Brain microvascular endothelial cell (primary cell): ENCODE measurements around the gene PPP1R3G.

Source experiments
- DNase-seq: peaks from one replicate; pipeline ENCODE4 v3.0.0-alpha.2; 2020
- H3K27ac ChIP-seq: fragments of 250-450 bp; sonication (Bioruptor Pico); 2 replicates; pipeline ENCODE4 v1.5.1; 2020; ENCODE audit warnings: mild to moderate bottlenecking, moderate library complexity
- H3K27me3 ChIP-seq: fragments of 250-450 bp; sonication (Bioruptor Pico); replicated peaks from 2 replicates; pipeline ENCODE4 v1.5.1; 2020; ENCODE audit warnings: mild to moderate bottlenecking
- H3K36me3 ChIP-seq: fragments of 250-450 bp; sonication (Bioruptor Pico); replicated peaks from 2 replicates; pipeline ENCODE4 v1.5.1; 2020; ENCODE audit warnings: mild to moderate bottlenecking
- H3K4me3 ChIP-seq: 2 replicates; pipeline ENCODE4 v1.5.1; 2011; ENCODE audit warnings: low read depth, mild to moderate bottlenecking, control low read depth, low read length, moderate library complexity
- in situ Hi-C: cut with HindIII; loops from 2 replicates; pipeline ENCODE4 v1.10.0; 2017; ENCODE audit warnings: low sequenced_read_pairs, low pct_ligation_motif_present
- TF ChIP-seq, protein P1 (sequence below): IDR thresholded peaks from 2 replicates; pipeline ENCODE4 v1.5.1; 2011; ENCODE audit warnings: low read depth, mild to moderate bottlenecking, moderate library complexity, low read length, control low read depth, inconsistent platforms; ENCODE audit errors: missing control alignments

The PPP1R3G gene

DNA sequence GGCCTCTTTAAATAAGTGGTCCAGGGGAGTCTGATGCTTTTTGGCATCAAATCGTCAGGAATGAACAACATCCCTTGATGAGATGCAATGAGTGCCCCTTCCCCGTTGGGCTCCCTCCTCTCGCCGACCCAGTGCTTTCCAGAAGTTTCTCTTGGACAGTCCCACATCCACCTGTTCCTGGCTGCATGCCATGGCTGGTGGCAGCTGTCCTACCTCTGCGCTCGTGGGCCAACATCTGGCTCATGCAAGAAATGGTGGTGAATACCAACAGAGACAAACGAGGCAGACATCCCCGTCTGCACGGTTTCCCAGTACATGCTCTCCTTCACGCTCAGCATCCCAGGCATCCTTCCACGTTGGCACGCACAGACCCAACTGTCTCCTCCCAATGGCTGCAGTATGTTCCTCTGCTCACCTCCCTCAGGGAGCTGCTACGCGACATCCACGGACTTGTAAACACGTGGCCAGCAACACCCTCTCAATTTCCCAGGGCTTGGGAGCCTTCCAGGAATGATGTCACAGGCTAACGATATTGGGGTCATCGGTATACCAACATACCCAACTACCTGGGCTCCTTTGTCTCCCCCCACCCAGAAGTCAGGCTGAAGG lies 37.5 kb downstream of the PPP1R3G start:
- no peak for DNase-seq
- H3K4me3 ChIP-seq, result no peak overlapping the region
- in situ Hi-C loops, result no loop called here
- no peaks in the 10 kb centered on the region for H3K36me3 ChIP-seq
- no peak overlapping the region for H3K27ac ChIP-seq
- H3K27me3 ChIP-seq, result no peaks in the 10 kb centered on the region
- TF ChIP-seq, protein P1, sequence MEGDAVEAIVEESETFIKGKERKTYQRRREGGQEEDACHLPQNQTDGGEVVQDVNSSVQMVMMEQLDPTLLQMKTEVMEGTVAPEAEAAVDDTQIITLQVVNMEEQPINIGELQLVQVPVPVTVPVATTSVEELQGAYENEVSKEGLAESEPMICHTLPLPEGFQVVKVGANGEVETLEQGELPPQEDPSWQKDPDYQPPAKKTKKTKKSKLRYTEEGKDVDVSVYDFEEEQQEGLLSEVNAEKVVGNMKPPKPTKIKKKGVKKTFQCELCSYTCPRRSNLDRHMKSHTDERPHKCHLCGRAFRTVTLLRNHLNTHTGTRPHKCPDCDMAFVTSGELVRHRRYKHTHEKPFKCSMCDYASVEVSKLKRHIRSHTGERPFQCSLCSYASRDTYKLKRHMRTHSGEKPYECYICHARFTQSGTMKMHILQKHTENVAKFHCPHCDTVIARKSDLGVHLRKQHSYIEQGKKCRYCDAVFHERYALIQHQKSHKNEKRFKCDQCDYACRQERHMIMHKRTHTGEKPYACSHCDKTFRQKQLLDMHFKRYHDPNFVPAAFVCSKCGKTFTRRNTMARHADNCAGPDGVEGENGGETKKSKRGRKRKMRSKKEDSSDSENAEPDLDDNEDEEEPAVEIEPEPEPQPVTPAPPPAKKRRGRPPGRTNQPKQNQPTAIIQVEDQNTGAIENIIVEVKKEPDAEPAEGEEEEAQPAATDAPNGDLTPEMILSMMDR, result no peak

DNA sequence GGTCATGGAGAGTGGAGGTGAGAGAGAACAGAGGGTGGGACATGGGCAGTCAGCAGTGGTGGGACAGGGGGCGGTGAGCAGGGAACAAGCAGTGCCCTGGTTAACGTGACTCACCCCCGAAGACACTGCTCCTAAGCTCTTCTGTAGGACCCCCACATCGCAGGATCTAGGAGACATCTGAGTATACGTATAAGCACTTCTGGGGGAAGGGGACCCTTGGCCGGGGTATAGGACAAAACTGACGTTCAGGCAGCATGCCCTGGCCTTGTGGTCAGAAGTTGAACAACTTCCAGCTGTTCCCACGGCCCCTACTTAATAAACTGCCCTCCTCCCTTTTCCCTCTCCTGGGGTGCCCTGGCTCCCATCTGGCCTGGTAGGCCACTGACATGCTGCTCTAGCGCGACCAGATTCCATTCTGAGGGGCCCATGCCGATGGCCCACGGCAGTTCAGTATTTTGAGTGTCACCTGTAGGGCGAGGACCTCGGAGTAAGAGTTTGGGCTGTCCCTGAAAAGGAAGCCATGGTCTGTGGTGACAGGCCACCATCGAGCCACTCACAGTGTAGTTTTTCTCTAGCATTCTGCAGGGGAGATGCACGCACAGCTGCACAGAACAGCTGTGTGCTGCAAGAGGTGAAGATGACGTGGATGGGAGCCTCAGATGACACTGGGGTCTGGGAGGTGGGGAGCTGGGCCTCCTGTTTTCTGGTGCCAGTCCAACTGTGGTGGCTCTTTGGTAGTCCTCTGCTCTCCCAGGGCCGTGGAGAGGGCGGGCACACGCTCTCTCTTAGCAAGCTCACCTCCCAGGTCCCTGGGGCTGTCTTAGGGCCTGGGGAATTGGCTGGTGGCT lies 38.4 kb downstream of the PPP1R3G start:
- TF ChIP-seq, protein P1, result no peak
- Histone ChIP-seq H3K27ac (no peak overlapping the region), H3K36me3 (no peaks in the 10 kb centered on the region), H3K4me3 (no peak overlapping the region), H3K27me3 (no peaks in the 10 kb centered on the region)
- in situ Hi-C loops, result no loop called here
- no peak for DNase-seq

DNA sequence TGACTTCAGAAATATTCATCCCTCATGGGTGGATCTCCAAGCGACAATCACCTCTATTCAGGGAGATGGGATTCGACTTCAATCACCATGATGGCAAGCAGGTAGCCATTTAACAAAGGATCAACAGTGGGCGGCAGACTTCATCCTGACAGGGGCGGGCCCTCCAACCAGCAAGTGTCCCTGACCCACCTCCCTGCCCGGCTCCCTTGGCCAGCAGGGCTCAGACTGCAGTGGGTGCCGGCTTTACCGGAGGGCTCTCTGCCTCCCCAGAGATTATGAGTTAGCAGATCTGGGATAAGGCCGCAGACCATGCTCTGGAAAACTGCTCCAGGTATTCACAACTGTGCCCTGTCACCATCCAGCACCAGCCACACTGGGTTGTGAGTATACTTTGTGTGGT lies 39.4 kb downstream of the PPP1R3G start:
- no peak overlapping the region for H3K27ac ChIP-seq
- no peaks in the 10 kb centered on the region for H3K36me3 ChIP-seq

DNA sequence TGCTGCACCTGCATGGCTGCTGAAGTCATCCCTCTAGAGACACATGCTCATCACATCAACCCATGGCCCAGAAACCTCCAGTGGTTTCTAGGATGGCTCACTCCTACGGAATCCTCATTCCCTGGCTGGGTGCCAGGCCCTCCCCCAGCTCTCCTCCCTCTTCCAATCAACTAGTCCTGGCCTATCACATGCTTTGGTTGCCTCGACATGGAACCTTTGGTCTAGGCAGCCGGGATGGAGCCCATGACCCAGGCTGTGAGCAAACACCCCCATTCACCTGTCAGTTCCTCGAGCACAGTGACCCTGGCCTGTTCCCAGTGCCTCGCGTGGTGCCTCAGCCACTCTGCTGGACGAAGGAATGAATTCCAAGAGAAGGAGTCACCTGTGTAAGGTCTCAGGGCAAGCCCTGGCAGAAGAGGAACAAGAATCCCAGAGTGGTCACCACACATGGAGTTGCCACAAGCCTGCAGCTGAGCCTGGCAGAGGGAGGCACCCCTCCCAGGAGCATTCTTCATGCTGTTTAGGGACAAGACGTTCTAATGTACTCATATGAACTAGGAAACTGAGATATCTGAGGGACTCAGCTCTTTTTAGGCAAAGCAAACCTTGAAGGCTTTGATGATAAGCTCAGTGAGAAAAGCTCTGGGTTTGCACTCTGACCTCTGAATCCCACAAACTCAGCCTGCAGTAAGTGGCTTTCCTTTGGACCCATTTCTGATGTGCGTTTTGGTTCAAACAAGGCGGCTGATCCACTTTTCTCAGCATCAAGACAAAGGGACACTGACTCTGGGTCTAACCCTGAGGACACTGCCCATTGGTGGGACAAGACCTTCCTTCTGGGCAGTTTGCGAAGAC lies 40.2 kb downstream of the PPP1R3G start:
- Histone ChIP-seq H3K27ac (peak overlapping the region; percentile 32), H3K27me3 (no peaks in the 10 kb centered on the region), H3K36me3 (no peaks in the 10 kb centered on the region), H3K4me3 (no peak overlapping the region)
- in situ Hi-C loops, result no loop called here
- TF ChIP-seq, protein P1, result no peak
- peak; percentile 83 for DNase-seq

More for the DNA sequence above, 39.4 kb downstream of the PPP1R3G start:
- H3K4me3 ChIP-seq, result no peak overlapping the region
- H3K27me3 ChIP-seq, result no peaks in the 10 kb centered on the region
- TF ChIP-seq, protein P1, result no peak
- DNase-seq, result no peak
- in situ Hi-C loops, result no loop called here

DNA sequence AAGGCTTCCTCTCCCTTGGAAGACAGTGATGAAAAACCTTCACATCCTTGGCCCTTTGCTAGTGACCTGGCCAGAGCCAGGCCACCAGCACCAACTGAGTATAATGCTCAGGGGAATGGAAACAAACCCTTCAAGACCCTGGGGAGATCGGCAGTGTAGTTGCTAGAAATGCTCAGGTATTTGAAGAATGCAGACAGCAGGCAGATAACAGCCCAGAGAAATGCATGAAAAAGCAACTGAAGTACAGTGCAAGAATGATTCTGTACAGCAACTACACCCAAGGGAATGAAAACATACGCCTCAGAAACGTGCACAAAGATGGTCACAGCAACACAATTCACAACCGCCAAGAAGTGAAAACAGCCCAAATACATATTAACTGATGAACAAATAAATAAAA lies 41.1 kb downstream of the PPP1R3G start:
- TF ChIP-seq, protein P1, result no peak
- Histone ChIP-seq H3K27ac (peak overlapping the region; percentile 32), H3K36me3 (no peaks in the 10 kb centered on the region), H3K4me3 (no peak overlapping the region), H3K27me3 (no peaks in the 10 kb centered on the region)
- DNase-seq, result peak; percentile 84
- in situ Hi-C loops, result no loop called here
